Measurements from ENCODE around the gene TSPAN14.

DNA sequence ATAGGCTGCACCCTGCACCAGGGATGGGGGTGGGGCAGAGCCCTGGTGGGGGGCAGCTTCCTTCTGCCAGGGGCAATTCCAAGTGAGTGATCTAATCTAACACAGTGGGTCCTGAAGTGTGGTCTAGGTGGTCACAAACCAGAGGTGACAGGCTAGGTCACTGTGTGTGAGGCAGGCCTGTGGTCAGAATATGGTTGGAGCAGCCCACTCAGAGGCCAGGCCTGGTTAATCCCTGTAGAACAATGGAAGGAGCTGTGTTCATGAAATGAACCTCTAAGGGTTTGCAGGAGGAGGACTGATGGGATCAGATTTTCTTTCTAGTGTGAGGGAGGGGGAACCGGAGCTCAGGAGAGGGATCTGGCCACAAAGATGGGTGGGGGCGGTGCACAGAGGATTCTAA is 10.0 kb upstream of the TSPAN14 start:
- TF ChIP-seq, protein P1, sequence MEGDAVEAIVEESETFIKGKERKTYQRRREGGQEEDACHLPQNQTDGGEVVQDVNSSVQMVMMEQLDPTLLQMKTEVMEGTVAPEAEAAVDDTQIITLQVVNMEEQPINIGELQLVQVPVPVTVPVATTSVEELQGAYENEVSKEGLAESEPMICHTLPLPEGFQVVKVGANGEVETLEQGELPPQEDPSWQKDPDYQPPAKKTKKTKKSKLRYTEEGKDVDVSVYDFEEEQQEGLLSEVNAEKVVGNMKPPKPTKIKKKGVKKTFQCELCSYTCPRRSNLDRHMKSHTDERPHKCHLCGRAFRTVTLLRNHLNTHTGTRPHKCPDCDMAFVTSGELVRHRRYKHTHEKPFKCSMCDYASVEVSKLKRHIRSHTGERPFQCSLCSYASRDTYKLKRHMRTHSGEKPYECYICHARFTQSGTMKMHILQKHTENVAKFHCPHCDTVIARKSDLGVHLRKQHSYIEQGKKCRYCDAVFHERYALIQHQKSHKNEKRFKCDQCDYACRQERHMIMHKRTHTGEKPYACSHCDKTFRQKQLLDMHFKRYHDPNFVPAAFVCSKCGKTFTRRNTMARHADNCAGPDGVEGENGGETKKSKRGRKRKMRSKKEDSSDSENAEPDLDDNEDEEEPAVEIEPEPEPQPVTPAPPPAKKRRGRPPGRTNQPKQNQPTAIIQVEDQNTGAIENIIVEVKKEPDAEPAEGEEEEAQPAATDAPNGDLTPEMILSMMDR (conservative IDR thresholded peaks at IDR 0.05; ENCODE audit: low read length), result no peak
- TF ChIP-seq EZH2phosphoT487 (IDR thresholded peaks at IDR 0.05; ENCODE audit: borderline replicate concordance, low read depth, low read length), result no peak
